ENCODE results near the gene TTC1.
A peak's percentile ranks its signal among the peaks of the same experiment; 100 is the strongest.

GRCh38 chr5:160021831-160022446 is 13.0 kb downstream of the TTC1 start:
- TF ChIP-seq POLR2AphosphoS5 (IDR thresholded peaks at IDR 0.05) (no peak), CTCF (IDR thresholded peaks at IDR 0.05) (peak; percentile 79 to 87 (median 81))

Data from gastroesophageal sphincter (tissue), 3 donors.